ENCODE results near the gene CHSY1.

CHSY1 gene

DNA sequence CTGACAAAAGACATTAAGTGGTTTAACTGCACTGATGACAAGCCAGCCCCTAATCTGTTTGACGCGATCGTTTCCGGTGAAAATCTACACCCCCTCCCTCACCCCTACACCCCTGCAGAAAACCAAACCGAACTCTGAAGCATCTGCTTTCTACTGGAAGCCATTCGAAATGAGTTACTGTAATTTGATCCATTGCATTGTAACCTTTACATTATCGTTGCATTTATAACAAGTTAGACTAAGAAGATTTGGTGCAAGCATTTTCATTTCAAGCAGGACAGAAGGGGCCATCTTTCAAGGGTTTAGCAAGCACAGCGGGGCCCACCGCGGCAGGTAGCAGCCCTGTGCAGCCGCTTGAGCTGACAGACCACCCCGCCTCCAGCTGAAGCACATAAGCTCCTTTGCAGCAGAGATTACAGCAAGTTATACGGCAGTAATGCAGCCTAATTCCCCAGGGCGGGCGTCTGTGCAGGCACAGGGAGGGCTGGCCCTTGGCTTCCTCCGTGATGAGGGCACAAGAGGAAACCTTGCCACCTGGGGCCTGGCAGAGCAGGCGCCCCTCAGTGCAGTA, 79.3 kb downstream of the CHSY1 start:
- no peak for DNase-seq (ENCODE audit: low read depth)
- no peak for TF ChIP-seq CTCF (conservative IDR thresholded peaks at IDR 0.05; ENCODE audit: low read length)
- H3K4me3 ChIP-seq (ENCODE audit: low read length), result no peak overlapping the region

DNA sequence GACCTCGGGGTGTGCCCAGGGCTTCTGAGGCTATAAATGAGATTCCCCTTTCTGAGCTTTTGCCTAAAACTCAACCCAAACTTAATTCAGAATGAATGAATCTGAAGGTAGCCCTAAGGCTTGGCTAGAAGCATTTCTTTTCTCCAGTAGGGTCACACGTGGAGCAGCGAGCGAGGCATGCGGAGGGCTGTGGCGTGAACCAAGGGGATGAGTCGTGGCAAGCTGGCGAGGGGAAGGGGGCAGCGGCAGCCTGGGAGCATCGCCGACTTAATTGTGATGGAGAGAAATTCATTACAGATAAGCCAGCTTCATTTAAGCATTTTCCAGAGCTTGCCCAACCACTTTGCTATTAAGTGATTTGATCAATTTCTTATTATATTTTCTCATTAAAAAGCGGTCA, 79.9 kb downstream of the CHSY1 start:
- no peak overlapping the region for H3K4me3 ChIP-seq (ENCODE audit: low read length)
- TF ChIP-seq CTCF (conservative IDR thresholded peaks at IDR 0.05; ENCODE audit: low read length), result no peak
- DNase-seq (ENCODE audit: low read depth), result no peak

DNA sequence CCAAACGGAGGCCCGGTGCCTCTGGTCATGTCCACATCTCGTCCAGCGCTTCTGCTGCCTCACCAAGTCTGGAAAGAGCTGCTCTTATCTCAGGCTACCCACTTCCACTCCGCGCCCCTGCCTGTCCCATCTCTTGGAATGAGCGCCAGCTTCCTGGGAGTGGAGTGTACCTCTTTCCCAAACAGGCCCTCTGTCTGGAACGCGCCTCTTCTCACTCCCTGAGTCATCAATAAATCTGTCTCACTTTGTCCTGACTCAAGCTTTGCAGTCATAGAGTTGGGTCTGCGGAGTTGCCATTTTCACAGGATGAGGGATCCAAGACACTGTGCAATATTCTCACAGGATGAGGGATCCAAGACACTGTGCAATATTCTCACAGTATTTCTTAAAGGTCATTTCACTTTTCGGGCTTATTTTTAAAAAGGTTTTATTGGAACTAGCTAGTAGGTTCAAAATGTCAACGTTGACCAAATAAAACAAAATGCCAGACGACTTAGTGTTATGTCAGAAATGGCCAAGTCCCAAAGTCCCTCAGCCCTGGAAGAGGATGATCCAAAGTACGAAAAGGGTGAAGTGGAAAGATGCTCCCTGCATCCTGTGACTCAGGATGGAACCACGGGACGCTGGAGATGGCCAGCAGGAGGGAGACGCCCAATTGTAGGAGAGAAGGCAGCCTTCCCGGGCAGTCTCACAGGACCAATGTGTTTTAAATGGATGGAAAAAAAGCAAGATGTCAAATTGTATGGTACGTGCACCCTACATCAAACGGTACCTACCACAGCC, 81.1 kb downstream of the CHSY1 start:
- no peak for TF ChIP-seq CTCF (conservative IDR thresholded peaks at IDR 0.05; ENCODE audit: low read length)
- peak; percentile 80 for DNase-seq (ENCODE audit: low read depth)
- no peak overlapping the region for H3K4me3 ChIP-seq (ENCODE audit: low read length)

- TF ChIP-seq CTCF (conservative IDR thresholded peaks at IDR 0.05; ENCODE audit: low read length), result no peak
- no peak overlapping the region for H3K4me3 ChIP-seq (ENCODE audit: low read length)
- peak; percentile 61 for DNase-seq (ENCODE audit: low read depth)
Measured at GRCh38 chr15:101169495-101170071, 82.3 kb downstream of the CHSY1 start.

DNA sequence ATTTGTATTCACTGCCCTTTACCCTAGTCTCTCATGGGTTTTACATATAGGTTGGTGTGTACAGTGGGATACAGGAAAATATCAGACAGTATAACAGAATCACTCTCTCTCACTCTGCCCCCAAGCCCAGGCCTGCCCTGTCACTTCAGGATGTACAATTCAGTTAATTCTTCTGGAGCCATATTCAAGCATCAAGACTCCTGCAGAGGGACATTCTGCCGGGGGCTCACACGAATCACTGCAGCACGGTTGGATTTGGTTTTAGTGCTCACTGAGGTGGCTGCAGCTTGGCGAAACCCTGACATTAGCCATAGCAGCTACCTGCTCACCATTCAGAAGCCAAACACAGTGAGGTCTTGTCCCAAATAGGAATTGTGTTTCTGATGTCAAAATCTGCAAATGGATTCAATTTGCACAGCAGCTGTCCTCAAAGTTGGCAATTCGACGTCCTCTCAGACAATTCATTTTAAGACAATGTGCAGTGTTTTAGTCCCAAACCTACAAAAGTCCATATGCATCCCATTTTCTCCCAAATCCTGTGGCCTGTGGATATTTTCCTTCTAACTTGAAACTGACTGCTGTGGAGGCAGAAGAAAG, 82.9 kb downstream of the CHSY1 start:
- no peak for TF ChIP-seq CTCF (conservative IDR thresholded peaks at IDR 0.05; ENCODE audit: low read length)
- DNase-seq (ENCODE audit: low read depth), result no peak
- no peak overlapping the region for H3K4me3 ChIP-seq (ENCODE audit: low read length)

- no peak overlapping the region for H3K4me3 ChIP-seq (ENCODE audit: low read length)
- peak; percentile 42 for DNase-seq (ENCODE audit: low read depth)
- no peak for TF ChIP-seq CTCF (conservative IDR thresholded peaks at IDR 0.05; ENCODE audit: low read length)
Measured at GRCh38 chr15:101168463-101168824, 83.4 kb downstream of the CHSY1 start.
